Tibial nerve (tissue), 4 donors: ENCODE results near the gene PSMA6.

Experiments
- EP300 ChIP-seq, 2 donors: sonication (generic); formaldehyde crosslinking; IDR thresholded peaks; one replicate each; pipeline ENCODE4 v1.6.1; 2017; ENCODE audit warnings: antibody characterized with exemption in 2 of 2, mild to moderate bottlenecking in 1 of 2
- POLR2A ChIP-seq, 2 donors: fragments of 450-650 bp; IDR thresholded peaks; one replicate each; pipeline ENCODE4 v1.6.1; 2017; ENCODE audit warnings: antibody characterized with exemption in 2 of 2, mild to moderate bottlenecking in 2 of 2, moderate library complexity in 2 of 2
- TF ChIP-seq, protein P1 (sequence below), 5 experiments: fragments of 200-600 bp in 3 of 5; fragments of 450-650 bp in 2 of 5; sonication (generic) in 3 of 5; IDR thresholded peaks; one replicate each; pipeline ENCODE4 v1.5.1; 2016 to 2019; ENCODE audit warnings: antibody characterized with exemption in 5 of 5, mild to moderate bottlenecking in 3 of 5, moderate library complexity in 2 of 5

DNA sequence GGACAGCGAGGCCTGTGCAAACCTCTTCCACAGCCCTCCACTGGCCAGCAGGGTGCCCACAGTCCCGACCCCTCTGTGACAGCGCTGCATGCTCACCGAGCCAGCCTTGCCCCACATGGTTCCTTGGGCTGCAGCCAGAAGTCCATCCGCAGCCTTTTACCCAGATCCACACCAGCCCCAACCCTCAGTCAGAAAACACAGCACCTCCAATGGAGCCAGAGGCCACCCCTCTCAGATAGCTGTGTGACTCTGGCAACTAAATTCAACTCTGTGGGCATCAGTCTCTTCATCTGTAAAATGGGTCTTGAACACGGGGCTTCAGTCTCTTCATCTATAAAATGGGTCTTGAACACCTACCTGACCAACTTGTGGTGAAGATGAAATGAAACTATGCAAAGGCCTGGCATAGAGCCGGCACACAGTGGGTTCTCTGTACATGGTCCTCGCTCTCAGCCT is 74.4 kb downstream of the PSMA6 start:
- TF ChIP-seq, protein P1, sequence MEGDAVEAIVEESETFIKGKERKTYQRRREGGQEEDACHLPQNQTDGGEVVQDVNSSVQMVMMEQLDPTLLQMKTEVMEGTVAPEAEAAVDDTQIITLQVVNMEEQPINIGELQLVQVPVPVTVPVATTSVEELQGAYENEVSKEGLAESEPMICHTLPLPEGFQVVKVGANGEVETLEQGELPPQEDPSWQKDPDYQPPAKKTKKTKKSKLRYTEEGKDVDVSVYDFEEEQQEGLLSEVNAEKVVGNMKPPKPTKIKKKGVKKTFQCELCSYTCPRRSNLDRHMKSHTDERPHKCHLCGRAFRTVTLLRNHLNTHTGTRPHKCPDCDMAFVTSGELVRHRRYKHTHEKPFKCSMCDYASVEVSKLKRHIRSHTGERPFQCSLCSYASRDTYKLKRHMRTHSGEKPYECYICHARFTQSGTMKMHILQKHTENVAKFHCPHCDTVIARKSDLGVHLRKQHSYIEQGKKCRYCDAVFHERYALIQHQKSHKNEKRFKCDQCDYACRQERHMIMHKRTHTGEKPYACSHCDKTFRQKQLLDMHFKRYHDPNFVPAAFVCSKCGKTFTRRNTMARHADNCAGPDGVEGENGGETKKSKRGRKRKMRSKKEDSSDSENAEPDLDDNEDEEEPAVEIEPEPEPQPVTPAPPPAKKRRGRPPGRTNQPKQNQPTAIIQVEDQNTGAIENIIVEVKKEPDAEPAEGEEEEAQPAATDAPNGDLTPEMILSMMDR (IDR thresholded peaks at IDR 0.05), result no peak
- TF ChIP-seq POLR2A (IDR thresholded peaks at IDR 0.05) (no peak), EP300 (IDR thresholded peaks at IDR 0.05) (no peak)
